NK-92 (cell line): ENCODE measurements around the gene CILP.

Experiments used
- DNase-seq: peaks from one replicate; lab custom pipeline; 2025; ENCODE audit not compliant: unreplicated experiment; lab: John Stamatoyannopoulos, UW

The CILP gene

GRCh38 chr15:65222891-65223290 is 11.6 kb upstream of the CILP start:
- no peak for DNase-seq

- DNase-seq, result no peak
Measured at GRCh38 chr15:65221697-65222096, 10.4 kb upstream of the CILP start.

GRCh38 chr15:65219137-65219536 is 7.9 kb upstream of the CILP start:
- no peak for DNase-seq

GRCh38 chr15:65217526-65218482 is 6.5 kb upstream of the CILP start:
- DNase-seq, result no peak

GRCh38 chr15:65215496-65215895 is 4.2 kb upstream of the CILP start:
- DNase-seq, result no peak

- no peak for DNase-seq
Measured at GRCh38 chr15:65214010-65214409, 2.7 kb upstream of the CILP start.

GRCh38 chr15:65213241-65213640 is 2.0 kb upstream of the CILP start:
- DNase-seq, result no peak

- DNase-seq, result no peak
Measured at GRCh38 chr15:65212097-65212496, 824 bp upstream of the CILP start.

GRCh38 chr15:65211482-65211982 is 259 bp upstream of the CILP start:
- DNase-seq, result no peak

GRCh38 chr15:65209701-65210643 is 1.3 kb downstream of the CILP start:
- no peak for DNase-seq

GRCh38 chr15:65208647-65209046 is 2.6 kb downstream of the CILP start:
- no peak for DNase-seq

GRCh38 chr15:65207280-65207840 is 3.9 kb downstream of the CILP start:
- DNase-seq, result no peak

GRCh38 chr15:65206750-65207149 is 4.5 kb downstream of the CILP start:
- DNase-seq, result no peak

GRCh38 chr15:65204931-65205660 is 6.2 kb downstream of the CILP start:
- no peak for DNase-seq

- DNase-seq, result no peak
Measured at GRCh38 chr15:65204236-65204930, 6.9 kb downstream of the CILP start.

GRCh38 chr15:65201918-65202317 is 9.4 kb downstream of the CILP start:
- DNase-seq, result no peak

GRCh38 chr15:65198571-65198970 is 12.7 kb downstream of the CILP start:
- no peak for DNase-seq

- DNase-seq, result no peak
Measured at GRCh38 chr15:65197337-65197645, 14.0 kb downstream of the CILP start.

- no peak for DNase-seq
Measured at GRCh38 chr15:65196637-65197336, 14.5 kb downstream of the CILP start.

GRCh38 chr15:65195548-65195923 is 15.7 kb downstream of the CILP start:
- DNase-seq, result no peak
